ENCODE results near the gene DLG2.

The DLG2 gene

GRCh38 chr11:83864412-83865057 lies 1762.6 kb downstream of the DLG2 start:
- CTCF ChIA-PET: no interaction called here
- DNase-seq (ENCODE audit: low read depth, low spot score): no peak
- POLR2A ChIA-PET: no interaction called here
- no peak overlapping the region for H3K4me3 ChIP-seq (ENCODE audit: low read depth, low read length)
- no peak for TF ChIP-seq CTCF (IDR thresholded peaks at IDR 0.05; ENCODE audit: insufficient read depth, low read length, missing control alignments)

DNA sequence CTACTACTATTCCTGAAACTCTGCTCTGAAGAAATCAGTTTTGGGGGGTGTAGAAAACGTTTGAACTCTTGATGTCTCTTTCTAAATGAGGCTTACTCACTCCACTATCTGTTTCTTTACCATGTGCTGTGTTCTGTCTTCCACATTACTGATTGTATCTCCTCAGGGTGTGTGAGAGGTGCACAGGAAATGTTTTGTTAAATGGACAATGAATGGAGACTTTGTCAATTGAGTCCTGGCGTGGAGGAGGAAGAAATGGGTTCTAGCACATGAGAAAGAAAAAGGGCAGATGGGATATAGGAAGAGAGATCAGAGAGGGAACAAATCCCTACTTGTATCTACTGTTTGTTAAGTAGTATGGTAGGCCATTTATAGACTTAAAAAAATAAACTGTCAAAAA lies 1763.9 kb downstream of the DLG2 start:
- ChIA-PET CTCF (no interaction called here), POLR2A (no interaction called here)
- H3K4me3 ChIP-seq (ENCODE audit: low read depth, low read length): no peak overlapping the region
- no peak for TF ChIP-seq CTCF (IDR thresholded peaks at IDR 0.05; ENCODE audit: insufficient read depth, low read length, missing control alignments)
- no peak for DNase-seq (ENCODE audit: low read depth, low spot score)

GRCh38 chr11:83862691-83863090 lies 1764.5 kb downstream of the DLG2 start:
- H3K4me3 ChIP-seq (ENCODE audit: low read depth, low read length): no peak overlapping the region
- no peak for DNase-seq (ENCODE audit: low read depth, low spot score)
- no peak for TF ChIP-seq CTCF (IDR thresholded peaks at IDR 0.05; ENCODE audit: insufficient read depth, low read length, missing control alignments)
- ChIA-PET POLR2A (no interaction called here), CTCF (no interaction called here)

- POLR2A ChIA-PET: no interaction called here
- H3K4me3 ChIP-seq (ENCODE audit: low read depth, low read length): no peak overlapping the region
- DNase-seq (ENCODE audit: low read depth, low spot score): no peak
- CTCF ChIA-PET: no interaction called here
- no peak for TF ChIP-seq CTCF (IDR thresholded peaks at IDR 0.05; ENCODE audit: insufficient read depth, low read length, missing control alignments)
Observed at GRCh38 chr11:83862033-83862432, 1765.1 kb downstream of the DLG2 start.

- DNase-seq (ENCODE audit: low read depth, low spot score): no peak
- H3K4me3 ChIP-seq (ENCODE audit: low read depth, low read length): no peak overlapping the region
- POLR2A ChIA-PET: no interaction called here
- no peak for TF ChIP-seq CTCF (IDR thresholded peaks at IDR 0.05; ENCODE audit: insufficient read depth, low read length, missing control alignments)
- CTCF ChIA-PET: no interaction called here
Observed at GRCh38 chr11:83858694-83859093, 1768.5 kb downstream of the DLG2 start.

GRCh38 chr11:83855237-83855636 lies 1771.9 kb downstream of the DLG2 start:
- H3K4me3 ChIP-seq (ENCODE audit: low read depth, low read length): no peak overlapping the region
- no peak for DNase-seq (ENCODE audit: low read depth, low spot score)
- no peak for TF ChIP-seq CTCF (IDR thresholded peaks at IDR 0.05; ENCODE audit: insufficient read depth, low read length, missing control alignments)
- CTCF ChIA-PET: interaction anchor here (2.2 kb wide), 1 partner anchor 18 kb away, joined by 6 read pairs; no protein-coding TSS in a partner anchor
- POLR2A ChIA-PET: no interaction called here
